Measurements from ENCODE around the gene SF3B1.
"Not testable (repeated sequence)": the region's sequence is repeated elsewhere in the genome, so short reads cannot be mapped to it uniquely, and the experiment has no call there.

The SF3B1 gene, protein sequence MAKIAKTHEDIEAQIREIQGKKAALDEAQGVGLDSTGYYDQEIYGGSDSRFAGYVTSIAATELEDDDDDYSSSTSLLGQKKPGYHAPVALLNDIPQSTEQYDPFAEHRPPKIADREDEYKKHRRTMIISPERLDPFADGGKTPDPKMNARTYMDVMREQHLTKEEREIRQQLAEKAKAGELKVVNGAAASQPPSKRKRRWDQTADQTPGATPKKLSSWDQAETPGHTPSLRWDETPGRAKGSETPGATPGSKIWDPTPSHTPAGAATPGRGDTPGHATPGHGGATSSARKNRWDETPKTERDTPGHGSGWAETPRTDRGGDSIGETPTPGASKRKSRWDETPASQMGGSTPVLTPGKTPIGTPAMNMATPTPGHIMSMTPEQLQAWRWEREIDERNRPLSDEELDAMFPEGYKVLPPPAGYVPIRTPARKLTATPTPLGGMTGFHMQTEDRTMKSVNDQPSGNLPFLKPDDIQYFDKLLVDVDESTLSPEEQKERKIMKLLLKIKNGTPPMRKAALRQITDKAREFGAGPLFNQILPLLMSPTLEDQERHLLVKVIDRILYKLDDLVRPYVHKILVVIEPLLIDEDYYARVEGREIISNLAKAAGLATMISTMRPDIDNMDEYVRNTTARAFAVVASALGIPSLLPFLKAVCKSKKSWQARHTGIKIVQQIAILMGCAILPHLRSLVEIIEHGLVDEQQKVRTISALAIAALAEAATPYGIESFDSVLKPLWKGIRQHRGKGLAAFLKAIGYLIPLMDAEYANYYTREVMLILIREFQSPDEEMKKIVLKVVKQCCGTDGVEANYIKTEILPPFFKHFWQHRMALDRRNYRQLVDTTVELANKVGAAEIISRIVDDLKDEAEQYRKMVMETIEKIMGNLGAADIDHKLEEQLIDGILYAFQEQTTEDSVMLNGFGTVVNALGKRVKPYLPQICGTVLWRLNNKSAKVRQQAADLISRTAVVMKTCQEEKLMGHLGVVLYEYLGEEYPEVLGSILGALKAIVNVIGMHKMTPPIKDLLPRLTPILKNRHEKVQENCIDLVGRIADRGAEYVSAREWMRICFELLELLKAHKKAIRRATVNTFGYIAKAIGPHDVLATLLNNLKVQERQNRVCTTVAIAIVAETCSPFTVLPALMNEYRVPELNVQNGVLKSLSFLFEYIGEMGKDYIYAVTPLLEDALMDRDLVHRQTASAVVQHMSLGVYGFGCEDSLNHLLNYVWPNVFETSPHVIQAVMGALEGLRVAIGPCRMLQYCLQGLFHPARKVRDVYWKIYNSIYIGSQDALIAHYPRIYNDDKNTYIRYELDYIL

DNA sequence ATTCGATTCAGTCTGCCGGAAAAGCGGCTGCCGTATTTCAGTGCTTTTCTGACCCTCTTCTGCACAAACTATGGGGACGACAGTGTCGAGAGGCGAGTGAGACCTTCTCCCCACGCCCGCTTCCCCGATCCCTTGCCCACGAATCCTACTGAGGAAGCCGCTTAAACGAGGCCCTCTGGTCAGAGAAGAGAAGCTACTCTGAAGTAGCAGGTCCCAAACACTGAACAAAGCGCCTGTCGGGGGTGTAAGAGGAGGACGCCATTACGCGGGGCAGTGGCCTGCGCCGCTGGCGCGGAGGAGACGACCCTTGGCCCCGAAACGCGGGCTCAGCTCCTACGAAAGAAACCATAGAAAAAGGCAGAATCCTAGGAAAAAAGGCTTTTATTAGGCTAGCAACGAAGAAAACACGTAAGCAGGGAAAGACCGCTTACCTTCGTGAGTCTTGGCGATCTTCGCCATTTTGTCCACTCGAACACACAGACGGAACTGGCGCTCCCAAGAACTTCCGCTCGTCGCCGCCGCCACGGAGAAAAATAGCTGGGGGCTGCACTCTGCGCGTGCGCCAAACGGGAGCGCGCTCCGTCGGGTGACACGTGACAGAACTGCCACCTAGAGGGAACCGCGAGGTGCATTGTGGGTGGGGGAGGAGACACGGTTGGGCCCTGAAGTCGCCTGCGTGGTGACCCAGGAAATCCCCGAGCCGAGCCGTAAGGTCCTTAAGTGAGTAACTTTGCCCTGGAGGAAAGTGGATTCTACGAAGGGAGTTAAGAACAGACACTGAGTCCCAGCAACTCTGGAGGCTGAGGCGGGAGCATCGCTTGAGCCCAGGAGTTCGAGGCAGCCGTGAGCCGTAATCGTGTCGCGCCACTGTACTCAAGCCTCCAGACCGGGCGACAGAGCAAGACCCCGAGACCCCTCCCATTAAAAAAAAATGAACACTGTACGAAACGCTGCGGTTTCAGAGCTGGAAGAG lies at the start of gene SF3B1:
SF3B1 (minus strand) TSS at position 488 of the 973 bp plus-strand sequence; CDS start at position 459, 29 bp downstream.
- in situ Hi-C loops (cut with MboI; ENCODE audit: low sequenced_read_pairs), result no loop called here

- in situ Hi-C loops (cut with MboI; ENCODE audit: low sequenced_read_pairs), result not testable (repeated sequence)
Measured at GRCh38 chr2:197484248-197484647, 49.4 kb upstream of the SF3B1 start.

DNA sequence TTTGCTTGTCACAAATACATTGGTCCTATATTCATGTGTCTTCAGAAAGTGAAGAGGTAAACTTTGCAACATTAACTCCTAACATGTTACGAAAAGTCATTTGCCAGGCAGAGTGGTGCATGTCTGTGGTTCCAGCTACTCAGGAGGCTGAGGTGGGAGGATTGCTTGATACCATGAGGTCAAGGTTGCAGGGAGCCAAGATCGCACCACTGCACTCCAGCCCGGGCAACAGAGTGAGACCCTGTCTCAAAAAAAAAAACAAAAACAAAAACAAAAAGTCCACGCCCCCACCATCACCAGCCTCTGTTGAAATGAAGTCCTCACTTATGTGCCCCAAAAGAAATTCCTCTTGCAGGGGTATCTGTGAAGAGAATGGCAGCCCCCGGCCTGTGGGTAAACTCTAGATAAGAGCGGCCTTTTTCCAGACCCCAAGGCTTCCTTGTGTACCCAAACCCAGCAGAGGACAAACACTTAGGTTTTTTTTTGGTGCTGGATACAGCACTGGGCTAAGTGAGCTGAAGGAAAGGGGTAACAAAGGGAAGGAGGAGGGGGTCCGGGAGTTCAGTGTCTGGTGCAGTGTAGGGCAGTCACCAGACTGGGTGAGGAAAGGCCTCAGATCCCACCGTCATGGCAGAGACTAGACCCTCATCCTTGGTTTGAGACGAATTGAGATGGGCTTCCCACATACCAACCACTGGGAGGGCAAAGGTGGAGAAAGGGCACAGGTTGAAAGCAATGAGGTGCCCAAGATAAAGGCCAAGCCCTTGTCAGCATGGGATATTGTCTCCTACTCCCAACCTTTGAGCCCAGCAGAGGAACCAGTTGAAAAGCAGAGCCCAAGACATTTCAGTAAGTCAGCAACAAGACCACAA lies 45.6 kb upstream of the SF3B1 start:
- in situ Hi-C loops (cut with MboI; ENCODE audit: low sequenced_read_pairs), result no loop called here

GRCh38 chr2:197477797-197478196 lies 43.0 kb upstream of the SF3B1 start:
- in situ Hi-C loops (cut with MboI; ENCODE audit: low sequenced_read_pairs), result no loop called here

GRCh38 chr2:197472166-197472565 lies 37.3 kb upstream of the SF3B1 start:
- in situ Hi-C loops (cut with MboI; ENCODE audit: low sequenced_read_pairs), result no loop called here

- in situ Hi-C loops (cut with MboI; ENCODE audit: low sequenced_read_pairs), result no loop called here
Measured at GRCh38 chr2:197464175-197464574, 29.3 kb upstream of the SF3B1 start.

DNA sequence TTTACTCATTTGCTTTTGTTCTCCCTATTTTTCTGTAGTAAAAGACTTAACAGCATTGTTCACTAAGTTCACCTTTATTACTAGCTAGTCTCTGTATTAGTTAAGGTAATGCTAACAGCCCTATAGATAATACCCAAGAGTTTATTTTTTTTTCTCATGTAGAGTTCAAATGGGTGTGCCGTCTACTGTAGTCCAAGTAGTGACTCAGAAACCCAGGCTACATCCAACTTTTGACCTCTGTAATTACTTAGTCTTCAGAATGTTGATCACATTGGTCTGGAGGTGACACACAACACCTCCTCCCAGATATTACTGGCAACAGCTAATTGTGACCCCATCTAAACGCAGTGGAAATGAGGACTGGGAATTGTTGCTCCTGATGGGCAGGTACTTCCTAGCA lies 26.2 kb upstream of the SF3B1 start:
- in situ Hi-C loops (cut with MboI; ENCODE audit: low sequenced_read_pairs), result no loop called here

DNA sequence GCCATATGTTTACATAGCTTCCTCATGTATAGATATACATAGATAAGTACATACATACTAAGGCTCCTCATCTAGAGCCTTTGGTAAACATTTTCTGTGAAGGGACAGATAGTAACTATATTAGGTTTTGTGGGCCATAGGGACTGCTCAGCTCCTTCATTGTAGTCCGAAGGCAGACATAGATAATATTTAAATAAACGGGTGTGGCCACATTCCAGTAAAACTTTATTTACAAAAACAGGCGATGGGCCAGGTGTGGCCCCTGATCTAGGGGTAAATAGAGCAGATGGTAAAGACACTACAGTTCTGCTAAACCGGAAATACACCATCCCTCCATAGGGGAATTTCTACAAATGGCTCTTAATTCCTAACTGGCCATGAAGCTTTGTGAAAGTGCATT lies 25.8 kb upstream of the SF3B1 start:
- in situ Hi-C loops (cut with MboI; ENCODE audit: low sequenced_read_pairs), result no loop called here

DNA sequence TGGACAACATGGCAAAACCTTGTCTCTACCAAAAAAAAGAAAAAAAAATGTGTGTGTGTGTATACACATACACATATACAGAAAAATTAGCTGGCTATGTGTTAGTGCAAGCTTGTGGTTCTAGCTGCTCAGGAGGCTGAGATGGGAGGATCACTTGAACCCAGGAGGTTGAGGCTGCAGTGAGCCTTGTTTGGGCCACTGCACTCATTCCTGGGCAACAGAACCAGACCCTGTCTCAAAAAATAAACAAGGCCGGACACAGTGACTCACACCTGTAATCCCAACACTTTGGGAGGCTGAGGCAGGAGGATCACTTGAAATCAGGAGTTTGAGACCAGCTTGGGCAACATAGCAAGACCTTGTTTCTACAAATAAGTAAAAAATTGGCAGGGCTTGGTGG lies 20.6 kb upstream of the SF3B1 start:
- in situ Hi-C loops (cut with MboI; ENCODE audit: low sequenced_read_pairs), result no loop called here

DNA sequence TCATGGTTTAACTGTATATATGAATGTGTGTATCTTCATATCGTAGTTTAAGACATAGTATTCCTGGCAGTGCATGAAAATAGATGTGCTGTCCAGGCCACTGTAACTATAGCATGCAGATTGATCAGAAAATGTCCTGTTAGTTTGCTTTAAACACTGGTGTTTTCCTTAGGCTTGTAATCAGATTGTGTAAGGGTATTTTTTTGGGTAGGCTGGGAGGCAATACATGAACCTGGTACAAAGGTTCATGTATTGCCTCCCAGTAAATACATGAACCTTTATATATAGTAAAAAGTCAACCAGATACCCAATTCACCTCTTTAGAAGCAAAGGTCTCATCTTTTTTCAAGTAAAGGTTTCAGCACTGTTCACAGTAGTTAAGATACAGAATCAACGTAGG lies 20.1 kb upstream of the SF3B1 start:
- in situ Hi-C loops (cut with MboI; ENCODE audit: low sequenced_read_pairs), result no loop called here

GRCh38 chr2:197453914-197454398 lies 19.1 kb upstream of the SF3B1 start:
- in situ Hi-C loops (cut with MboI; ENCODE audit: low sequenced_read_pairs), result no loop called here

- in situ Hi-C loops (cut with MboI; ENCODE audit: low sequenced_read_pairs), result no loop called here
Measured at GRCh38 chr2:197453123-197453913, 18.5 kb upstream of the SF3B1 start, which contains the start of gene COQ10B. Gene COQ10B, plus strand, starts transcription at chr2:197453552. Its CDS starts 9 bp downstream, at chr2:197453561.

DNA sequence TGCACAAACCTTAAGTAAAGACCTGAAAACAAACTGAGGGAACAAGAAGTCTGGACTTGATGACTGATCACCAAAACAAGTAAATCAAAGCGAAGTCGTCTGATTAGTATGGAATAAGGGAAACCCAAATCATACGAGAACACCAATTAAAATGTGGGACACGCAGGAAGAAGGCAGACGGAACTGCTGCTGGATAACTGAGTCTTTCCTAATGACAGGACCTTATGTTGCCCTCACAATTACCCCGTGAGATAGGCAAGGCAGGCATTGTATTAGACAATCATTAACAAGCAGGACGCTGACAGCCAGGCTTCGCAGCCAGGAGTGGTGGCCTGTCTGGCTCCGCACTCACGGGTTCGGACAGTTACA lies 17.9 kb upstream of the SF3B1 start:
- in situ Hi-C loops (cut with MboI; ENCODE audit: low sequenced_read_pairs), result no loop called here

DNA sequence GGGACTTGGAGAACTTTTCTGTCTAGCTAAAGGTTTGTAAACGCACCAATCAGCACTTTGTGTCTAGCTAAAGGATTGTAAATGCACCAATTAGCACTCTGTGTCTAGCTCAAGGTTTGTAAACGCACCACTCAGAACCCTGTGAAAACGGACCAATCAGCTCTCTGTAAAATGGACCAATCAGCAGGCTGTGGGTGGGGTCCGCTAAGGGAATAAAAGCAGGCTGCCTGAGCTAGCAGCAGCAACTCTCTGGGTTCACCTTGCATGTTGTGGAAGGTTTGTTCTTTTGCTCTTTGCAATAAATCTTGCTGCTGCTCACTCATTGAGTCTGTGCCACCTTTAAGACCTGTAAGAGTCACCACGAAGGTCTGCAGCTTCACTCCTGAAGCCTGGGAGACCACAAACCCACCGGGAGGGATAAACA lies 16.1 kb upstream of the SF3B1 start:
- in situ Hi-C loops (cut with MboI; ENCODE audit: low sequenced_read_pairs), result not testable (repeated sequence)

DNA sequence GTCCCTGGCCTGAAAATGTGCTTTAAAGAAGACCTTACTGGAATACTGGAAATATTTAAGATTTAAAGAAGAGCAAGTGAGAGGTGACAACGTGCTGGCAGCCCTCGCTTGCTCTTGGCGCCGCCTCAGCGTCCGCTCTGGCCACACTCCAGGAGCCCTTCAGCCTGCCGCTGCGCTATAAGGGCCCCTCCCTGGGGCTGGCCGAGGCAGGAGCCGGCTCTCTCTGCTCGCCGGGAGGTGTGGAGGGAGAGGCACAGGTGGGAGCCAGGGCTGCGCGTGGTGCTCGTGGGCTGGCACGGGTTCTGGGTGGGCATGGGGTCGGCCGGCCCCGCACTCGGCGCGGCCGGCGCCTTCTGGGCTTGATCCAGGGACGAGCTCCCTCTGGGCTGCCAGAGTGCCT lies 15.6 kb upstream of the SF3B1 start:
- in situ Hi-C loops (cut with MboI; ENCODE audit: low sequenced_read_pairs), result no loop called here

GRCh38 chr2:197446844-197447243 lies 12.0 kb upstream of the SF3B1 start:
- in situ Hi-C loops (cut with MboI; ENCODE audit: low sequenced_read_pairs), result no loop called here

- in situ Hi-C loops (cut with MboI; ENCODE audit: low sequenced_read_pairs), result no loop called here
Measured at GRCh38 chr2:197445746-197446145, 10.9 kb upstream of the SF3B1 start.

DNA sequence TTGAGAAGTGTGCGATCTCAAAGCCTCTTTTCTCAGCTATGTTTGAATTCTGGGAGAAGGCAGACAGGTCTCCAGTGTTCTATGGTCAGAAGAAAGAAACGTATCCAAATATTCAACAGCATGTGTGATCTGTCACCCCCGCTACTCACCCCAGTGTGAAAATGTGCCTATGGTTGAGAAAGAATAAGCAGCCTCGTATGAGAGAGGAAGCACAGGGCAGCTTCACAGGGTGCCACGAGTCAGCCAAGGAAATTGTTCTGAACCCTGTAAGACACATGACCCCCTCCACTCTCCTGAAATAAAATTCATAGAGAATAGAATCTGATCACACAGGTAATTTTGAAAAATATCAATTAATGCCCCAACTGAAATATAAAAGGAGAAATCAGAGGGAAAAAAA lies 8.0 kb upstream of the SF3B1 start:
- in situ Hi-C loops (cut with MboI; ENCODE audit: low sequenced_read_pairs), result no loop called here

Data from HL-60/S4 (cell line).